Activated T-cell treated with anti-CD3 and anti-CD28 coated beads, Interleukin-2, amount 50 U/mL, for 24 hours (primary cell): ENCODE measurements around the gene ESYT3.
"Not testable (repeated sequence)": the region's sequence is repeated elsewhere in the genome, so short reads cannot be mapped to it uniquely, and the experiment has no call there.

Experiments
- DNase-seq: peaks from one replicate; pipeline ENCODE4 v3.0.0-alpha.2; 2020
- H3K27ac Mint-ChIP-seq: 2 replicates; pipeline ENCODE4 v1.8.0; 2020; ENCODE audit warnings: mild to moderate bottlenecking, mixed read lengths
- H3K27me3 Mint-ChIP-seq: 2 replicates; pipeline ENCODE4 v1.8.0; 2020; ENCODE audit warnings: mixed read lengths
- H3K36me3 Mint-ChIP-seq: 2 replicates; pipeline ENCODE4 v1.8.0; 2020; ENCODE audit warnings: low read depth, mixed read lengths
- H3K4me1 Mint-ChIP-seq: 2 replicates; pipeline ENCODE4 v1.8.0; 2020; ENCODE audit warnings: low read depth, mixed read lengths
- H3K4me3 Mint-ChIP-seq: 2 replicates; pipeline ENCODE4 v1.8.0; 2020; ENCODE audit warnings: mild to moderate bottlenecking, moderate library complexity, mixed read lengths
- H3K9me3 Mint-ChIP-seq: 2 replicates; pipeline ENCODE4 v1.8.0; 2020; ENCODE audit warnings: mixed read lengths

ESYT3 gene

DNA sequence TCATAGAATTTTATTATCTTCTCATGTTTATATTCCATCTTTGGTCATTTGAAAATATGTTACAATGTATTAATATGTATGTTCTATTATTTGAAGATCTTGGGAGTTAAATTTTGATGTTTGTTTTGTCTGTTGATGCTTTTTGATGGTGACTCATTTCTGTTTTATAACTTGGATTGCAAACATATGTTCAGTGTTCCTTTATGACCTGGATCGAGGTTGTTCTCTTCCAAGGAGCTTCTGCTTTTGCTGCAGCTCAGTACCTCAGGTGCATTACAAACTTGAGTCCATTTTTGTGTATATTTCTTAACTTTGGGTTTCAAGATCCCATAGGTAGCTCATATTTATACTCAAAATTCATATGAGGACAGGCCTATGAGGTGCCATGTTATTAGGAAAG is 37.1 kb downstream of the ESYT3 start:
- Mint-ChIP-seq H3K9me3 (no peaks in the 10 kb centered on the region), H3K4me3 (no peak overlapping the region), H3K4me1 (no peaks in the 10 kb centered on the region), H3K27ac (no peak overlapping the region), H3K27me3 (peaks cover 5% of the 10 kb centered on the region), H3K36me3 (no peaks in the 10 kb centered on the region)
- DNase-seq, result no peak

- Mint-ChIP-seq H3K4me1 (no peaks in the 10 kb centered on the region), H3K9me3 (no peaks in the 10 kb centered on the region), H3K27ac (no peak overlapping the region), H3K4me3 (no peak overlapping the region), H3K27me3 (peaks cover 4% of the 10 kb centered on the region), H3K36me3 (no peaks in the 10 kb centered on the region)
- DNase-seq, result no peak
Observed at GRCh38 chr3:138472141-138472825, 37.9 kb downstream of the ESYT3 start.

DNA sequence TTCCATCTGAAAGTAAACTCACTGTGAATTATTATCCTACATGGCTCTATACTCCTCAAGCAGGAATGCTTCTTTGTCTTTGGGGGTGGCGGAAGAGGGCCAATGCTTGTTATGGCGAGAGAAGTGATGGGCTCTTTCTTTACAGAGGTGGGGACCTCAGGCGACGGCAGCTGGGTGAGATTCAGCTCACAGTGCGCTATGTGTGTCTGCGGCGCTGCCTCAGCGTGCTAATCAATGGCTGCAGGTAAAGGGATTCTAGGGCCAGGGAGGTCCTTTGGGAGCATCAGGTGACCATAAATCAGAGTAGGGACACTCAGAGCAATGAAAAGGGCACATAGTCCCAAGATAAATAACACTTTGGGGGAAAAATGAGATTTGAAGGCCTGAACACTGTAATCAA is 39.0 kb downstream of the ESYT3 start:
- H3K9me3 Mint-ChIP-seq, result no peaks in the 10 kb centered on the region
- no peak overlapping the region for H3K27ac Mint-ChIP-seq
- no peaks in the 10 kb centered on the region for H3K36me3 Mint-ChIP-seq
- no peaks in the 10 kb centered on the region for H3K4me1 Mint-ChIP-seq
- H3K27me3 Mint-ChIP-seq, result no peaks in the 10 kb centered on the region
- H3K4me3 Mint-ChIP-seq, result no peak overlapping the region
- no peak for DNase-seq

DNA sequence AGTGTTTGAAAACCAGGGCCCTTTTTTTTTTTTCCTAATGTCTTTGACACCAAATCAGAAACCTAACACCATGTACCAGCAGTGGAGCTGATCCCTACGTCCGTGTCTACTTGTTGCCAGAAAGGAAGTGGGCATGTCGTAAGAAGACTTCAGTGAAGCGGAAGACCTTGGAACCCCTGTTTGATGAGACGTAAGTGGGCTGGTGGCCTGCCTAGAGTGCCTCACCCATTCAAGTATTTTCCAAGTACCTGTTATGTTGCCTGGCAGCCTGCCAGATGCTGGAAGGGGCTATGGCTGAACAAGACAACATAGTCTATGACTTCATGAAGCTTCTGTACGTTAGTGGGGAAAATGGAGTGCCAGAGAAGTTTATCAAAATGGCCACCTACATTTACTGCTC is 39.7 kb downstream of the ESYT3 start:
- no peak for DNase-seq

GRCh38 chr3:138476526-138476925 is 42.1 kb downstream of the ESYT3 start:
- no peak overlapping the region for H3K27ac Mint-ChIP-seq
- no peaks in the 10 kb centered on the region for H3K9me3 Mint-ChIP-seq
- no peak for DNase-seq
- peaks cover 2% of the 10 kb centered on the region for H3K27me3 Mint-ChIP-seq
- no peaks in the 10 kb centered on the region for H3K36me3 Mint-ChIP-seq
- H3K4me1 Mint-ChIP-seq, result no peaks in the 10 kb centered on the region
- H3K4me3 Mint-ChIP-seq, result no peak overlapping the region

More for the DNA sequence above, 39.7 kb downstream of the ESYT3 start:
- H3K9me3 Mint-ChIP-seq, result no peaks in the 10 kb centered on the region
- H3K27ac Mint-ChIP-seq, result no peak overlapping the region
- H3K4me3 Mint-ChIP-seq, result no peak overlapping the region
- H3K4me1 Mint-ChIP-seq, result no peaks in the 10 kb centered on the region
- H3K27me3 Mint-ChIP-seq, result no peaks in the 10 kb centered on the region
- no peaks in the 10 kb centered on the region for H3K36me3 Mint-ChIP-seq

- Mint-ChIP-seq H3K27me3 (peaks cover 2% of the 10 kb centered on the region), H3K4me1 (no peaks in the 10 kb centered on the region), H3K27ac (no peak overlapping the region), H3K36me3 (no peaks in the 10 kb centered on the region), H3K4me3 (no peak overlapping the region), H3K9me3 (no peaks in the 10 kb centered on the region)
- no peak for DNase-seq
Observed at GRCh38 chr3:138477120-138477519, 42.7 kb downstream of the ESYT3 start.

GRCh38 chr3:138477801-138478200 is 43.4 kb downstream of the ESYT3 start:
- no peak overlapping the region for H3K27ac Mint-ChIP-seq
- H3K4me3 Mint-ChIP-seq, result no peak overlapping the region
- H3K27me3 Mint-ChIP-seq, result peaks cover 2% of the 10 kb centered on the region
- H3K4me1 Mint-ChIP-seq, result no peaks in the 10 kb centered on the region
- no peak for DNase-seq
- no peaks in the 10 kb centered on the region for H3K9me3 Mint-ChIP-seq
- no peaks in the 10 kb centered on the region for H3K36me3 Mint-ChIP-seq

DNA sequence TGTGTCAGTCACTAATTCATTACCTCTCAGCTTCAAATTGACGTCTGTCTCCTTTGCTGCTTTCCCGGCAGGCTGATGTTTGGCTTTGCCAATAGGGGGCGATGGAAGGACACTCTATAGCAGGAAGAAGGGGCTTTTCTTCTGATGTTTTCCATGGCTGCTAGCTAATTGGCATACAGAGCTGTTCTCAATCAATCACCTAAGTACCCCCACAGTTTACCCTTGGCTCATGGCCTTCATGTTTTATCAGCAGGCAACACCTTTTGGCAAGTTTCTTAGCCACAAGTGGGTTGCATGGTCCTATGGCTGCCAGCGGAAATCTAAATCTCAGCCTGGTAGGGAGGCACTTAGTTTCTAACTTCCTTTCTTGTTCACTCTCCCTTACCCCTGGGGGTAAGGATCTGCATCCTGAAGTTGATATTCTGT is 45.0 kb downstream of the ESYT3 start:
- Mint-ChIP-seq H3K27me3 (peaks cover 2% of the 10 kb centered on the region), H3K27ac (no peak overlapping the region)
- DNase-seq, result no peak

GRCh38 chr3:138484672-138485071 is 50.3 kb downstream of the ESYT3 start:
- H3K4me1 Mint-ChIP-seq, H3K27me3 Mint-ChIP-seq, DNase-seq, H3K27ac Mint-ChIP-seq, H3K4me3 Mint-ChIP-seq, H3K36me3 Mint-ChIP-seq: not testable (repeated sequence)
- peaks cover 37% of the 10 kb centered on the region for H3K9me3 Mint-ChIP-seq

More for the DNA sequence above, 45.0 kb downstream of the ESYT3 start:
- H3K36me3 Mint-ChIP-seq, result no peaks in the 10 kb centered on the region
- peaks cover 7% of the 10 kb centered on the region for H3K9me3 Mint-ChIP-seq
- H3K4me1 Mint-ChIP-seq, result no peaks in the 10 kb centered on the region
- no peak overlapping the region for H3K4me3 Mint-ChIP-seq

DNA sequence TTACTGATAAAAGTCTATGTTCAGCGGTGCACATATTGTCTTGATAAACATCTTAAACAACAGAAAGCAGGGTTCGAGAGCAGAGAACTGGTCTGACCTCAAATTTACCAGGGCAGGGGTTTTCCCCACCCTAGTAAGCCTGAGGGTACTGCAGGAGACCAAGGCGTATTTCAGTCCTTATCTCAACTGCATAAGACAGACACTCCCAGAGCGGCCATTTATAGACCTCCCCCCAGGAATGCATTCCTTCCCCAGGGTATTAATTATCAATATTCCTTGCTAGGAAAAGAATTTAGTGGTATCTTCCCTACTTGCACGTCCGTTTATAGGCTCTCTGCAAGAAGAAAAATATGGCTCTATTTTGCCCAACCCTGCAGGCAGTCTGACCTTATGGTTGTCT is 52.2 kb downstream of the ESYT3 start:
- H3K36me3 Mint-ChIP-seq, result peaks cover 11% of the 10 kb centered on the region
- not testable (repeated sequence) for H3K4me3 Mint-ChIP-seq, DNase-seq, H3K4me1 Mint-ChIP-seq, H3K27ac Mint-ChIP-seq, H3K27me3 Mint-ChIP-seq
- H3K9me3 Mint-ChIP-seq, result peaks cover 49% of the 10 kb centered on the region

GRCh38 chr3:138491971-138492370 is 57.6 kb downstream of the ESYT3 start:
- no peaks in the 10 kb centered on the region for H3K4me1 Mint-ChIP-seq
- H3K4me3 Mint-ChIP-seq, result no peak overlapping the region
- peaks cover 35% of the 10 kb centered on the region for H3K9me3 Mint-ChIP-seq
- no peaks in the 10 kb centered on the region for H3K27me3 Mint-ChIP-seq
- peaks cover 30% of the 10 kb centered on the region for H3K36me3 Mint-ChIP-seq
- no peak overlapping the region for H3K27ac Mint-ChIP-seq
- no peak for DNase-seq

GRCh38 chr3:138492980-138493675 is 58.7 kb downstream of the ESYT3 start:
- Mint-ChIP-seq H3K36me3 (peaks cover 32% of the 10 kb centered on the region), H3K27me3 (no peaks in the 10 kb centered on the region), H3K4me3 (no peak overlapping the region), H3K27ac (no peak overlapping the region), H3K4me1 (no peaks in the 10 kb centered on the region), H3K9me3 (peaks cover 26% of the 10 kb centered on the region)
- DNase-seq, result no peak

DNA sequence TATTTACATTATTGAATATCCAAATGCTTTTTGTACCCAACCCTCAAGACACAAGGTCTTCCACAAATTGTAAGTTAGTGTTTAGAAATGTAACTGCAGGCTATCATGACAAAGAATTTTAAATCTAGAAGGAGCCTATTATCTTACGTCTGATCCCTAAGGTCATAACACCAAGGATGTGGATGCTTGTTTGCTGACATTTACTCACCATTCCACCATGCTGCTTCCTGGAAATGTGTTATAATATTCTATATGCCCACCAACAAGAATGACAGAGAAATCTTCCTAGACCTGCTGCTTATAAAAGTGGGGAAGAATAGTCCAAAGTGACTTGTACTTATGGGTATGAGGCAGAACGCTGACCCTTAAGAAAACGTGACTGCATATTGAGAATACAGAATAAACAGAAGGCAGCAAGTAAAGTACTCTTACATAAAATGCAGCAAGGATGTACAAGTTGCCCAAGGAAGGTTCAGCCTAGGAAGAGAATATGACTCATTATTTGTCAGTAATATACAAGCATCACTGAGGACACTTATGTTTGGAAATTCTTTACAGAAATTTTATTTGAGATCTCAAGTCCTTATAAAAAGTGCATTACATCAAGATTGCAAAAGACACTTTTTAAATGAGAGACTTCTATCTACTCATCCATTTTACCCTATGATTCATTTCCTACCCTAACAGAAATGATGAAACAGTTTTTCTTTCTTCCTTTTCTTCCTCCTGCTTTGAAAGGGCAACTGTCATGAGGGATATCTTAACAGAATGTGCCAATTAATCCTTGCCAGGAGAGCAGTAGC is 59.6 kb downstream of the ESYT3 start:
- Mint-ChIP-seq H3K36me3 (peaks cover 30% of the 10 kb centered on the region), H3K9me3 (peaks cover 22% of the 10 kb centered on the region), H3K27ac (no peak overlapping the region), H3K4me1 (no peaks in the 10 kb centered on the region), H3K4me3 (no peak overlapping the region), H3K27me3 (no peaks in the 10 kb centered on the region)
- no peak for DNase-seq

- peaks cover 32% of the 10 kb centered on the region for H3K36me3 Mint-ChIP-seq
- H3K9me3 Mint-ChIP-seq, result peaks cover 19% of the 10 kb centered on the region
- H3K27me3 Mint-ChIP-seq, result no peaks in the 10 kb centered on the region
- H3K4me1 Mint-ChIP-seq, result no peaks in the 10 kb centered on the region
- no peak overlapping the region for H3K27ac Mint-ChIP-seq
- no peak for DNase-seq
- H3K4me3 Mint-ChIP-seq, result no peak overlapping the region
Observed at GRCh38 chr3:138494607-138494929, 60.2 kb downstream of the ESYT3 start.

- not testable (repeated sequence) for H3K4me1 Mint-ChIP-seq, H3K4me3 Mint-ChIP-seq, DNase-seq, H3K27me3 Mint-ChIP-seq, H3K27ac Mint-ChIP-seq
- Mint-ChIP-seq H3K36me3 (peaks cover 39% of the 10 kb centered on the region), H3K9me3 (peaks cover 15% of the 10 kb centered on the region)
Observed at GRCh38 chr3:138495638-138496037, 61.2 kb downstream of the ESYT3 start.
